ENCODE measurements around the gene EARS2.

DNA sequence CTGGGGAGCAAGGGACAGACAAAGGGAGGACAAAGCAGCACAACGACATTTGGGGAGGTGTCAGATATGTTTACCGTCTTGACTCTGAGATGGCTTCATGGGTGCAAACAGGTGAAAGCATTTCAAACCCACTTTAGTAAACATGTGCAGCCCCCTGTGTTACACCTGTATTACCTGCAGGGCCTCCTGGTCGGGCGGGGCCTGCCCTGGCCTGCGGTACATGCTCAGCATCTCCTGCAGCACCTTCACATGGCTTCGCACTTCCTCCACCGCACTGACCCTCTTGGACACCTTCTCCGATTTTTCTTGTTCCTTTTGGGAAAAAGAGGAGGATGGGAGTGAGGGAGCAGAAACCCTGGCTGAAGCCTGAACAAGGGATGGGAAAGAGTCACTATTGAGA lies 71.3 kb downstream of the EARS2 start:
- TF ChIP-seq, protein P1, sequence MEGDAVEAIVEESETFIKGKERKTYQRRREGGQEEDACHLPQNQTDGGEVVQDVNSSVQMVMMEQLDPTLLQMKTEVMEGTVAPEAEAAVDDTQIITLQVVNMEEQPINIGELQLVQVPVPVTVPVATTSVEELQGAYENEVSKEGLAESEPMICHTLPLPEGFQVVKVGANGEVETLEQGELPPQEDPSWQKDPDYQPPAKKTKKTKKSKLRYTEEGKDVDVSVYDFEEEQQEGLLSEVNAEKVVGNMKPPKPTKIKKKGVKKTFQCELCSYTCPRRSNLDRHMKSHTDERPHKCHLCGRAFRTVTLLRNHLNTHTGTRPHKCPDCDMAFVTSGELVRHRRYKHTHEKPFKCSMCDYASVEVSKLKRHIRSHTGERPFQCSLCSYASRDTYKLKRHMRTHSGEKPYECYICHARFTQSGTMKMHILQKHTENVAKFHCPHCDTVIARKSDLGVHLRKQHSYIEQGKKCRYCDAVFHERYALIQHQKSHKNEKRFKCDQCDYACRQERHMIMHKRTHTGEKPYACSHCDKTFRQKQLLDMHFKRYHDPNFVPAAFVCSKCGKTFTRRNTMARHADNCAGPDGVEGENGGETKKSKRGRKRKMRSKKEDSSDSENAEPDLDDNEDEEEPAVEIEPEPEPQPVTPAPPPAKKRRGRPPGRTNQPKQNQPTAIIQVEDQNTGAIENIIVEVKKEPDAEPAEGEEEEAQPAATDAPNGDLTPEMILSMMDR (IDR thresholded peaks at IDR 0.05 in 4 of 5, conservative IDR thresholded peaks at IDR 0.05 in 1 of 5) = no peak
- TF ChIP-seq POLR2A (IDR thresholded peaks at IDR 0.05) = no peak

Measured in gastrocnemius medialis (tissue), 4 donors.